Stimulated activated CD8-positive, alpha-beta memory T cell treated with anti-CD3 and anti-CD28 coated beads, Interleukin-15, amount 100 ng/mL, for 4 hours (primary cell): ENCODE data around the gene ALDH1L1.

ENCODE experiments used
- DNase-seq, 2 donors: peaks; one replicate each; pipeline ENCODE4 v3.0.0-alpha.2; 2020; ENCODE audit warnings: low read depth in 2 of 2

ALDH1L1 gene

DNA sequence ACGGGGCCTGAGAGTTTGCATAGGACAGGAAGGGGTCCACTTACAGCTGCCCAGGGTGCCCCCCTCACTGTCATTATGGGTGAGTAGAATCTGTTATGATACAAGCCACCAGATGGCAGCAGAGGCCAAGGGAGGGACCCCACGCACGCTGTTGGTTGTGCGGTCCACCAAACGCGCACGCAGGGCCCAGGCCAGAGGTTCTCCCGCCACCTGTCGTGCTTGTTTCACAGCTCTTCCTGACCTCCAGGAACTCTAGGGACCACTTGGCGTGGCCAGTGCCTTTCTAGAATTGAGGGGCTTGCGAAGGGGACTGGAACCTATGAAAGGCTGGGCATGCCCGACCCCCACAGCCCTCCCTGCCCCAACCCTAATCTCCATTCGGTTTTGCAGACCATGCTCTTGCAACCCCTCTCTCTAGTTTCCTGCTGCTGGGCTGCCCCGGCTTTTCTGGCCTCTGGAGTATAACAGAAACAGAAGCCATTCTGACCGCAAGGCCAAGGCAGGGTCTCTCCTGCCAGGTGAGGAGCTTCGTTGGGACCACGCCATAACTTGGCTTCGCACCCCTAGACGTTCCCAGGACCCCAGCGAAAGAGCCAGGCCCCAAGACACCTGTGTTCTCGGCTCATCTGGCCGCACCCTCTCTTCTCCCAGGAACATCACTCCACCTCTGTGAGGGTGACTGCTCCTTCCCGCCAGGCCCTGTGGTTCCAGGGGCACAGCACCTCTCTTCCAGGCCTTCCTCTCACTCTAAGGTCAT, 46.0 kb downstream of the ALDH1L1 start:
- no peak for DNase-seq

DNA sequence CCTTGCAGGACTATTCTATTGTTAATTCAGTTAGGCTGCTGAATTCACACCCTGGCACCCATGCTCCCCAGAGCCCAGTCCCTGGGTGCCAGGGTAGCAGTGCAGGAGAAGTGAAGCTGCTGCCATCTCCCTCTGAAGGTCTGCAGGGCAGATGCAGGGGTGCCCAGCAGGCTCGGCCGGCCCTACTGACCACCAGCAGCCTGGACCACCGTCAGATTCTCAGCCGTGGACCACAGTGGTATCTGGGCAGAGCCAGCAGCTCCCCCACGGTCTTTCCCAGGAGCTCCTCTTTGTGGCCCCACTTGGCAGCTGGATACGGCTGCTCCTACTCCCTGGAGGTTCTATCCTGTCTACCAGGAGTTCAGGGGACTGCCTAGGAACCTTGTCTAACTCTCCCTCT, 46.8 kb downstream of the ALDH1L1 start:
- DNase-seq = no peak

DNA sequence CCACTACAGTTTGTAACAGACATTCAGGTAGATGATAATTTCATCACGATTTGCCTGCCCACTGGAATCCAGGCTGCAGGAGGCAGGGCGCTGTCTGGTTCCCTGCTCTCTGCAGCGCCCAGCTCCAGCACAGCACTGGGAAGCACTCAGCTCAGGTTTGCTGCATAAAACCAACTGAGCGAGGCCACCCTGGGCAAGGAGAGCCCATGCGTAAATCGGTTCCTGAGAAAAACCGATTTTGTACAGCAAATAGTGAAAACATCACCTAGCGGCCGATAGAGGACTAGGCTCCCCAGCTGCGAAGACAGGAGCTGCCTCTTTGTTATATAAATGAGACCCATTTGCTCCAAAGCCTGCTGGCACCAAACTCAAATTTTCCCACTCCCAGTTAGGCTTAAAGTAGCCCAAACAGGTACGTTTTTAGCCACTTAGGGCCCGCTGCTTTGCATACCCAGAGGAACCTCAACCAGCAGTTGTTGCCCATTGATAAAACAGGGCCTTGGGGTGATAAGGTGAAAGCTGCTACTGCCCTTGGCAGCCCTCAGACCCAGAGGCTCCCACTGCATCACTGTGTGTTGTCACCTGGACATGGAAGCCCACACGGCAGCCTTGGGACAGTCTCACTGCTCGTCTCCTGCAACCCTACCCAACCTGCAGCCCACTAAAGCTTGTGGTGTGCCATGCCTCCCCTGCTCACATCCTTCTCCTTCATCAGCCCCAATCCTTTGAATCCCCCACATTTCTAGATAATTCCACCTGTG, 47.5 kb downstream of the ALDH1L1 start:
- DNase-seq = no peak

DNA sequence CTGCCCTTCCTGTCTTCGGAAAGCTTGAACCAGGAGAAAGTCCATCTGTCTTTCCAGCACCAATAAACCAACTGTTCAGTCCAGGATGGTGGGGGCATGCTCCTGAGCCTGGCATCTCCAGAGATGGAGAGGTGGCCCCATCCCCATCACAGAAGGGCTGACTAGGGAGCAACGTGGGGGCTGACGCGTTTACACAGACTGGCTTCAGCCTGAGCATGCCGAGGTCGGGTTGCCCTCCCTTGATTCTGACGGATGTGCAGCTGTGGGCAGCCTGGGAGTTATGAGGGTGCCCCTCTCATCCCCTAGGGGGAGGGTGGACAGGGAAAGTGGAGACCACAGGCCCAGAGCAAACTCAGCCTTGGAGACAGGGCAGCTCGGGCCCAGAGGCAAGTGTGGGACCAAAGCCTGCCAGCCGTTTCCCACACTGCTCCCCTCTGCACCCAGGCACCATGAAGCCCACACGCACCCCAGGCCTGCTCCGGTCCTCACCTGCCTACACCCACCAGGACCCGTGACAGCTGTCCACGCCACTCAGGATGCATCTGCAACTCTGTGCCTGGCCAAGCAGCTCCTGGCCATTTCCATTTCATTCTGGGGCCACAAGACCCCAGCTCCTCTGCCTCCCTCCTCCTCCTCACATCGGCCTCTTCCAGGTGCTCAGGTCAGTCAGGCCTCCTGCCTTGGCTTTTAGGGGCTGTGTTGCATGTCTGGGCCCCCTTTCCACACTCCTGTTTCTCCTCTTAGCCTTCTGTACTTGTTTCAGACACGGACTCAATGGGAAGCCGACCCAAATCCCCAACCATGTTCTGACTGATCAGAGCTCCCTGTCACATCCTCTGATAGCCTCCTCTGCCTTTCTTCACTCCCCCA, 48.3 kb downstream of the ALDH1L1 start:
- DNase-seq = no peak

DNA sequence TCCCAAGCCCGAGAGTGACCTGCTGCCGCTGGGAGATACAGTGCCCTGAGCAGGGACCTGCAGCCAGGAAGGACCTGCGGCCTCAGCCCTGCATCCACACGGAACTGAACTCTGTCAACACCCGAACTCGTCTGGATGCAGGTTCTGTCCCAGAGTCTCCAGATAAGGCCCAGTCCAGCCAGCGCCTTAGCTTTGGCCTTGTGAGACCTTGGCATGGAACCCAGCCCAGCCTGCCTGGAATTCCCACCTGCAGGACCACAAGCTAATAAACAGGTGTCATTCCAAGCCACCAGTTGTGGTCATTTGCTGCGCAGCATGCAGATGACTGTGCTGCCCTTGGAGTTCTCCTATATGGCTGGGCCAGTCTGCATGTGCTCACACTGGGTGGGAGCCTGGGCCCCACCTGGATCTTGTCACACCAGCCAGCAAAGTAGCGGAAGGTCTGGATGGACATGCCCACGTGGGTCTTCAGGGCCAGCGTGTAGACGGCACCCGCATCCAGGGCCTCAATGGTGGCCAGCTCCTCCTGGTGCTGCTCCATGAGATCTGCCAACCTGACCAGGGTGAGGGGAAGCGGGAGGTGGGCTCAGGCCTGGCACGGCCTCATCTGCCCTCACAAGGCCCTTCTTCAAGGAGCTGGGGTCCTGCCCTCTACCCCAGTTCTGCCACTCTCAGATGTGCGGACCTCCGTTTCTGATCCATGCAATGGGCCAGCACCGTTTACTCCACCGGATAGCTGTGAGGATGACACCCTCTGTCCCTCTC, 49.2 kb downstream of the ALDH1L1 start:
- DNase-seq = no peak

DNA sequence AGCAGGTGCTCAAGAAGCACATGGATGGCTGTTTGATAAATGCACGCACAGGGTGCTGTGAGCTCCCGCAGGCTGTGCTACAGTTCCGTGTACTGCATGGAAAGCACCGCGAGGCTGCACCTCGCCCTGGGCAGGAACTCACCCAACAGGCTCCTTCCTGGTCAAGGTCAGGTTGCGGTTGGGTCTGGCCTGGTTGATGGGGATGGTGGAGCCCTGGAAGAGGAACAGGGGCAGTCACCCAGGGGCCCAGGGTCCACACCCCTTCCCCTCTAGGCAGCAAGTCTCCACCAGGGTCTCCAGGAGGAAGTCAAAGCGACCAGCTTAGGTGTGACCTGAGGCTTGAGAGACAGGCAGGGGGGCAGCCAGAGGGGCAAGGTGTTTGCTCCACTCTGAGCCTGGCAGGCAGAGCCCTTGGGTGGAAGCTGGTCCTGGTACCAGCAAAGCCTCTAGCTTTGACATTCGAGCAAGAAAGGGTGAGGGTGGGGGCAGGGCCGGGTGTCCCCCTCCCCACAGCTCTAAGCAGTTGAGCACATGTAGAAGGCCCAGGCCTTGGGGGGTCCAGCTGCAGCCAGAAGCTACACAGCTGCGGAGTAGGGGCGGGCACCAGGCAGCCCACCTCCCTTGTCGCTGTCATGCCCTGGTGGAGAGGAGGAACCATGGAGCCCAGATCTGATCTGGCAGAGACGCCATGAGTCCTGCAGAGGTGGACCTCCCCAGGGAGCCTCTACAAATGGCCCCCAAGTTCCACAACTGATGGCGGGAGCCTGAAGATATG, 50.1 kb downstream of the ALDH1L1 start:
- DNase-seq = no peak

DNA sequence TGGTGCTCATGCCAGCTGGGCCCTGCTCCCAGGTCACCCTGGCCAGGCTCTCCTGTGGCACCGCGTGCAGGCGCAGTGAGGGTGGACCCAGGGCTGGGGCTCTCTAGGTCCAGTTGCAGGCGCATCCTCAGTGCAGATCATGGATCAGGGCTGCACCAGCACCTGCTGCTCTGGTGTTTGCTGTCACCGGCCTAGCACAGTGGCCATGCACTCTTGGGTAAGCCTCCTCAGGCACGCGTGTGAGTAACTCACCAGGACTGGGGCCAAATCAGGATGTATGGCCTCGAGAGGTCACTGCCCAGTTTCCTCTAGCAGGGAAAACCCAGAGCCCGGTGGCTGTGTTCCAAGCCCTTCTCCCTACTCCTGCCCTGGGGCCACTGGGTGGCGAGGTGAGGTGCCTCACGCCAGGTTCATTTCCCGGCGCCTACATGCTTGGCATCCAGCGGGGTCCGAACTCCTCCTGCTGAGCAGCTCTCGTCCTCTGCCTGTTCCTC, 50.9 kb downstream of the ALDH1L1 start:
- no peak for DNase-seq

DNA sequence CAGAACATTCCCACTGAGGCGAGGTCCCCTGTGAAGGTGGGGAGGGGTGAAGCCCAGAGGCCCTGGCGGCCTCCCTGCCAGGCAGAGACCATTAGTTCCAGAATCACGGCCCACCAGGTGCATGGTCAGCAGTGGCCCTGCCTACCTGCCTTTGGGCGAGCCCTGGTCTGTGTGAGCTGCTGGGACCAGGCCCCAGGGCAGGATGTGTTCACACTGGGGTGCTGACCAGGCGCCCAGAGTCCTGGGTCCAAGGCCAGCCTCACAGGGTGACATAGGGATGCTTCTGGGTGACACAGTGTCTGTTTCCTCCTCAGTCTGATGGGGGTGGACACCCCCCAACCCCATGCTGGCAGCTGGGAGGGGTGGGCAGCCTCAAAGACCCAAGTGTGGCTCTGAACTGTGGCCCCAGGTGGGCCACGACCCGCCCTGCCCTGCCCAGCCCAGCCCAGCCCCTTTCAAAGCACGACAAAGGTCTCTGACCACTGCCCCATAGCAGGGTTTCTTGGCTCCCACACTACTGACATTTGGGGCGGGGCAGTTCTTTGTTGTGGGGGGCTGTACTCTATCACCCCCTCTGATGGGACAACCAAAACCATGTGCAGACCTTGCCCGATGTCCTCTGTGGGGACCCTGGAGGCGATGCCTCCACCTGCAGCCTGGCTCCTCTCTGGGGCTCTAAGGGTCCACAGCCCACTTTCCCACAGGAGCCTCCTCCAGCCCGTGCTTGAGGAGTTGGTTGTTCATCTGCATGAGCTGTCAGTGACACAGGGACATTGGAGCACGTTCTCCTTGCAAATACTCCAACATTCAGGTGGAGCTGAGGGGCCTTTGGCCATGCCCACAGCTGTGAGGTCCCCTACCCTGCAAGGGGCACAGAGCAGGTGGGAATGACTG, 51.6 kb downstream of the ALDH1L1 start:
- DNase-seq = no peak

DNA sequence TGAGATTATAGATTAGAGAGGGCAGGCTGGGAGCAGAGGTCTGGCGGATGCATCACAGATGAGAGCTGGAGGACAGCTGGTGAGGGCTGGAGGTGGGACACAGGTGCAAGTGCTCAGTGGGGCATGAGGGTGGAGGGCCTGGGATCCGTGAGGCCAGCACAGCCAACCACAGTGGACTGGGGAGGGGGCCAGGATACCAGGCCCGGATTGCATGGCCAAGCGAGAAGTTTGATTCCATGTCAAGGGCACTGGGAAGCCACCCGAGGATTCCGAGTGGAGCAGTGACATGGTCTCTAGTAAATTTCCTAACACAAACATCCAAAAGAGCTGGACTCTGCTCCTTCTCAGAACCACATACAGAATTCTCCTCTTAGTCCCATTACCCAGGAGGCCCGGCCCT, 52.5 kb downstream of the ALDH1L1 start:
- no peak for DNase-seq

DNA sequence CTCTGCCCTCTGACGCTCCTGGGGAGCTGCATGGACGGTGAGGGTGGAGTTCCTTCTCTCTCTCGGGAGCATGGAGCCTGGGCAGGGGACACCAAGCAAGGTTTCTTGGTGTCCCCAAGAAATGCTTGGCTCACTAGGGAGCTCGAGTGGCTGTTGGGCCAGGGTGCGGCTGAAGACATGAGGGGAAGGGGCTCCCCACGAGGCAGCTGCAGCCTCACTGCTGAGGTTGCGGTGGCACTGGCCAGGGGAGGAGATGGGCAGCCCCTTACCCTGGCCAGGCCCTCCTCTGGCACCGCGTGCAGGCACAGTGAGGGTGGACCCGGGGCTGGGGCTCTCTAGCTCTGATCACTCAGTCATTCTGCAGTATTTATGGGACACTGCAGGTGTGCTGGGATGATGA, 52.9 kb downstream of the ALDH1L1 start:
- DNase-seq = no peak

DNA sequence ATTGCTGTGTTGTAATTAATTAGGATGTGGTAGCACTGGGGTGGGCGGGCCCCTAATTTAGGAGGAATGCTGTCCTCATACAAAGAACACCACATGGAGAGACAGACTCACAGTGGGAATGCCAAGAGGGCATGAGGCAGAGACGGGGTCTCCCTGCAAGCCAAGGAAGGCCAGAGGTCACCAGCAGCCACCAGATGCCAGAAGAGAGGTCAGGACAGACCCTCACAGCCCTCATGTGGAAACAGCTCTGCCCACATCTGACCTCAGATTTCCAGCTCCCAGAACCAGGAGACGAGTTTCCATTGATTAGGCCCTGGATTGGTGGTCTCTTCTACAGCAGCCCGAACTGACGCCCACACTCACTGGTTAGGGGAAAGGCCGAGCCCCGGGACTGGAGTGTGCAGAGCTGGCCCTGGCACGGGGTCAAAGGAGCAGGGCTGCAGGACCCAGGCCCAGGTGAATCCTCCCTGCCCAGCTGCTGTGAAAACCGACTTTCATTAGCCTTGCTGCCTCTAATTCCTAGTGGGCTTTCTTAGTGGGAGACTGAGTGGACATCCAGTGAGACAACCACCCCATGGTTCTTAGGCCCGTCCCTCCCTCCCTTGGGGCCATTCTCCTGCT, 53.5 kb downstream of the ALDH1L1 start:
- DNase-seq = no peak

DNA sequence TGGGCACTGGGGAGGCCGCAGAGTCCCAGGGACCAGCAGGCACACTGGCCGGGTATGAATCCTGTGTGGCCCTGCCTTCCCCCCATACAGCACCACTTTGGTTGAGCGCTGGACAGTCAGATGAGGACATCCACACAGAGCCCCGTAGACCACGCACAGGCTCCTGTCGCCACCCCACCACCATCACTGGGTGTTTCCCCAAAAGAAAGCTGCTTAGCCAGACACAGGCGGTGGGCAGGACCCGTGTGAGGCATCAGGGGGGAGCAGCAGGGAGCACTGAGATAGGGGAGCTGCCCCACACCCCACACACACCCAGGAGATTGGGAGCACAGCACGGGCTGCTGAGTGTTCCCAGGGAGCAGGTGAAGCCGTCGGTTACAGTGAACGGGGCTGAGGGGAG, 54.1 kb downstream of the ALDH1L1 start:
- no peak for DNase-seq

DNA sequence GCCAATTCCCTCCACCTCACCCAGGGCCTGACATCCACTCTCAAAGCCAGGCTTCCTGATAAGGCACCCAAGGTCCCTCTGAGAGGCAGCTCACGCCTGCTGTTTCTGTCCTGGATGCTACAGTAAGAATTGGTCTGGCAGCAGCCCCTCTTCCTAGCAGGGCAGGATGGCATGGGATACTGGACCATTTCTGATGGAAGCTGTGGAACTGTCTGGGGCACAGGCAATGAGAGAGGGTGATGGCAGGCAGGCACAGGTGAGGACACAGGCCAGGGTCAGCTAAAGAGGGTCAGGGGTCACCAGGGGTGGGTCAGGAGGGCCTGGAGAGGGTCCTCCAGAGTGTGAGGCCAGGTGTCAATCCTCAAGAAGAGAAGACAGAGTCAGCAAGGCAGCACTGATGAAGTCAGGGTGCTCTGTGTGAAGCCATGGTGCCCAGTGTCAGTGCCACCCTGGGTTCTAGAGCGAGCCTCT, 54.6 kb downstream of the ALDH1L1 start:
- DNase-seq = no peak

DNA sequence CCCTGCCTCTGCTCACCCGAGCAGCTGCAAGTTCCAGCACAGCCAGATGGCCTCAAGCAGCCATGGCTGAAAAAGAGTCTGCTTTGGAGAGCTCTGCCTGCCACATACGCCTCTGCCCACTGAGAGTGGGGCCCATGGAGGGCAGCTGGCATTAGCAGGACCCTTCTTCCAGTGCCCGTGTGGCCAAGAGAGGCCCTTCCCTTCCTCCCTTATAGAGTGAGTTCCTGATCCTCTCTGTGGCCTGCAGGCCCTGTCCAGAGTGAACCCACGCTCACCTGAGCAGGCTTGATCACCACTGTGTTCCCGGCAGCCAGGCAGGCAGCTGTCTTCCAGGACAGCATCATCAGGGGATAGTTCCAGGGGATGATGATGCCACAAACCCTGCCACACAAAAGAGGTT, 55.0 kb downstream of the ALDH1L1 start:
- DNase-seq = no peak

DNA sequence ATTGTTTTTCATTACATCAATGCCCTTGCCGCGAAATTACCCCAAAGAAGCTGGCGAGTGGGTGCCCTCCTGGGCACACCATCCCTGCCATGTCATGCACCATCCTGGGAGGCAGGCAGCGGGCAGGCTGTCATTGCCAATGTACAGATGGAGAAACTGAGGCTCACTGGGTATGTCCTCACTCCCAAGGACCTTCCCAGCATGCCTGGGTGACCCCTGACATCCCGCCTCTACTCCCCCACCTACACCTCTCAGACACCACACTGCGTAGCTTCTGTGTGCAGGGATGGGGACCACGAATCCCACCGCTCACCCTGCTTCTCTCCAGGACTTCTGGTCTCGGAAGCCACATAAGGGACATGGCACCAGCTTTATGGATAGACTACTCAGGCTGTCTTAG, 55.5 kb downstream of the ALDH1L1 start:
- no peak for DNase-seq

DNA sequence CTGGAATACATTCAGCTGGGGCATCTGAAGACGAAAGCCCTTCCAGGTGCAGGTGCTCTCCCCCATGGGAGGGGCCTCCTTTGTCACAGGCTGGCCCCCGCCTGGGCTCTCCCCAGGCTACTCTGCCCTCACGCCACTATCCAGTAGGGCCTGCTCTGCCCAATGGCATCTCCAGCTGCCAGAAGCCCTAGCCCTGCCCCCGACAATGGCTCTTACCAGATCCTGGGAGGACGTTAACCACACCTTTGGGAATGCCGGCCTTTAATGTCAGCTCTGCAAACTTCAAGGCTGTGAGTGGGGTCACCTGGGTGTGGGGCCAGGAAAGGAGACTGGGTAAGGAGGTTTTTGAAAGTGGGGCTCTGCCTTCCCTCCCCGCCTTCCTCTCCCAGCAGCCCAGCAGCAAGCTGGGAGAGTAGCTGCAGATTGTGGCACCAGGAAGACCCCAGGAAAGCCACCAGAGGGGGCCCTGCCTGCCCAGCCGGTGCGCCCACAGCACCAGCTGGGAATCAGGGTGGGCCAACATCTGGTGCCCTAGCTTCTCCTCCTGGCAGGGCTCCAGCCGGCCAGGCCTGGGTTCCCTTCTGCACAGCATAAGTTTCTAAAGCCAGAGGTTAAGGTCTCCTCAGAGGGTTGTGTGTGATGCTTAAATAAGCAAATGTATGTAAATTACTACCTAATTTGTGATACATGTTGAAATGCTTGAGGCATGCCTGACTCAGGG, 56.1 kb downstream of the ALDH1L1 start:
- DNase-seq = no peak

DNA sequence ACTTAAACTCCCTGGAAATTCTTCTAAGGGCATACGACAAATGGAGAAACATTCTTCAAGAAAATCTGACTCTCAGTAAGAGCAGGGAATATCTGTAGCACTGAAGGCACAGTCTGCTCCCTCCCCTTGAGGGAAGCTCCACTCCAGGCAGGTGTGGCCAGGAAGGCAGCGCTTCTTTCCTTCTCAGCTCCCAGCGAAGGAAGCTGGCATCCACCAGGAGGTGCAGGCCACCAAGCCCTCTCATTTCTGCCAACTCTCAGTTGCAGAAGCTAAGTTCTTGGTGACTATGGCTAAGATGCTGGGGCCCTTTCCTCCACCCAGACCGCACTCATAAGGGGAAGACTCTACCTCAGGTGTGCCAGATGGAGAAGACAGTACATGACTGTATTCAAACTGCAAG, 58.8 kb downstream of the ALDH1L1 start:
- no peak for DNase-seq

DNA sequence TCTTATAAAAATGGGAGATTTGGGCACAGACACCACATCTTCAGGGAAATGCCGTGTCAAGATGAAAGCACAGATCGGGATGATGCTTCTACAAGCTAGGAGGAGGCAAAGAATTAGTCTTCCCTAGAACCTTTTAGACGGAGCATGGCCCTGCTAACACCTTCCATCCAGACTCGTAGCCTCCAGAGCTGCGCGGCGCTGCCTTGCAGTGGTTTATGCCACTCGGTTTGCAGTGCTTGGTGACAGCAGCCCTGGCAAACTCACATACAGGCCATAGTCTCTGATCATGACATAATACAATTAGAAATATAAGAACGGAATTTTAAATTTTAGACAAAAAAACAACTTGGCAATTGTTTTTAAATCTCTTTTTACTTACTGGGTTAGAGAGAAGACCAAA, 59.3 kb downstream of the ALDH1L1 start:
- no peak for DNase-seq
